PC-9 (cell line): ENCODE results near the gene TNS1. TPM values are rescaled to one million over a fixed set of nuclear protein-coding genes. Genes with fewer than 3 reads are reported as not detected.

ENCODE experiments used
- BruUV-seq: library from RNA; stranded (reverse); fragments of 400-500 nt; replicated peaks from 2 replicates; lab custom pipeline; 2021; lab: Mats Ljungman, UMichigan
- CTCF ChIA-PET: fragments of 300-600 bp; sonication (Branson Sonifier 250); formaldehyde crosslinking; loops from one replicate; lab custom pipeline; 2022; ENCODE audit warnings: antibody characterized with exemption; lab: Charles Lee
- POLR2A ChIA-PET: fragments of 300-600 bp; sonication (Branson Sonifier 250); formaldehyde crosslinking; loops from one replicate; lab custom pipeline; 2022; ENCODE audit warnings: antibody characterized with exemption; ENCODE audit not compliant: unreplicated experiment; lab: Charles Lee
- DNase-seq, 2 experiments: peaks; one replicate each; pipeline versions ENCODE4 v3.0.0 to v3.0.0-alpha.2; 2015 to 2022; ENCODE audit warnings: mixed read lengths in 1 of 2
- H2AFZ ChIP-seq: fragments of 200-600 bp; sonication (generic); 2 replicates; pipeline ENCODE4 v1.8.1; 2017; ENCODE audit warnings: antibody characterized with exemption
- H3F3A ChIP-seq: fragments of 200-600 bp; sonication (generic); 2 replicates; pipeline ENCODE4 v1.8.1; 2017; ENCODE audit warnings: antibody characterized with exemption, mild to moderate bottlenecking, low read depth; ENCODE audit not compliant: insufficient read depth
- H3K27ac ChIP-seq: fragments of 200-600 bp; sonication (generic); 2 replicates; pipeline ENCODE4 v1.6.1; 2016; ENCODE audit warnings: mixed run types
- H3K27me3 ChIP-seq: fragments of 200-600 bp; sonication (generic); 2 replicates; pipeline ENCODE4 v1.6.1; 2016; ENCODE audit warnings: low read depth, mixed run types; ENCODE audit not compliant: insufficient read depth
- H3K36me3 ChIP-seq: fragments of 200-600 bp; sonication (generic); 2 replicates; pipeline ENCODE4 v1.6.1; 2016; ENCODE audit warnings: low read depth, mixed run types
- H3K4me1 ChIP-seq: fragments of 200-600 bp; sonication (generic); replicated peaks from 2 replicates; pipeline ENCODE4 v1.6.1; 2016; ENCODE audit warnings: mixed run types; ENCODE audit not compliant: insufficient read depth
- H3K4me2 ChIP-seq: fragments of 200-600 bp; sonication (generic); 2 replicates; pipeline ENCODE4 v1.6.1; 2017; ENCODE audit warnings: mixed run types
- H3K4me3 ChIP-seq: fragments of 200-600 bp; sonication (generic); 2 replicates; pipeline ENCODE4 v1.6.1; 2016; ENCODE audit warnings: mixed run types
- H3K79me2 ChIP-seq: fragments of 200-600 bp; sonication (generic); 2 replicates; pipeline ENCODE4 v1.6.1; 2017; ENCODE audit warnings: low read depth, mixed run types
- H3K9me2 ChIP-seq: fragments of 200-600 bp; sonication (generic); 2 replicates; pipeline ENCODE4 v1.8.1; 2017; ENCODE audit warnings: mild to moderate bottlenecking; ENCODE audit not compliant: insufficient read depth
- H3K9me3 ChIP-seq: fragments of 200-600 bp; sonication (generic); 2 replicates; pipeline ENCODE4 v1.8.1; 2016; ENCODE audit warnings: low read depth; ENCODE audit not compliant: insufficient read depth
- H4K20me1 ChIP-seq: fragments of 200-600 bp; sonication (generic); 2 replicates; pipeline ENCODE4 v1.8.1; 2017; ENCODE audit not compliant: insufficient read depth
- CTCF ChIP-seq: fragments of 200-600 bp; sonication (generic); conservative IDR thresholded peaks from 2 replicates; pipeline ENCODE4 v1.6.1; 2017; ENCODE audit warnings: mixed run types, antibody characterized with exemption, mild to moderate bottlenecking, moderate library complexity
- EZH2 ChIP-seq: fragments of 200-600 bp; sonication (generic); IDR thresholded peaks from 2 replicates; pipeline ENCODE4 v1.8.0; 2017; ENCODE audit warnings: antibody characterized with exemption, low read depth
- intact Hi-C: fragments of 100-400 bp; cut with micrococcal nuclease; formaldehyde crosslinking; loops from one replicate; pipeline ENCODE4 v1.10.0; 2022; ENCODE audit not compliant: unreplicated experiment
- microRNA-seq: library from miRNA; unstranded; fragments of <30 nt; microRNA quantifications from one replicate; pipeline ENCODE4 v1.2.0, GENCODE V29; 2021; ENCODE audit warnings: borderline number of aligned reads, borderline replicate concordance
- total RNA-seq: library from RNA; stranded (reverse); gene quantifications from 2 replicates; pipeline ENCODE4 v1.2.3, GENCODE V29; 2021

Gene TNS1
- total RNA-seq, 1 experiment from 2014 or later = 5.5 TPM

GRCh38 chr2:217752714-217753459 is 249.9 kb downstream of the TNS1 start:
- H2AFZ ChIP-seq = no peak overlapping the region
- H3K9me2 ChIP-seq = no peaks in the 10 kb centered on the region
- ChIA-PET CTCF (interaction anchor here (0.6 to 0.7 kb wide), 2 partner anchors 25 to 74 kb away, joined by 3 read pairs; no protein-coding TSS in a partner anchor), POLR2A (no interaction called here)
- no peaks in the 10 kb centered on the region for H4K20me1 ChIP-seq
- no peaks in the 10 kb centered on the region for H3K79me2 ChIP-seq
- H3K4me3 ChIP-seq = no peak overlapping the region
- H3K36me3 ChIP-seq = no peaks in the 10 kb centered on the region
- H3K4me2 ChIP-seq = no peak overlapping the region
- H3K4me1 ChIP-seq = no peaks in the 10 kb centered on the region
- no peak overlapping the region for H3K27ac ChIP-seq
- intact Hi-C loops = no loop called here
- no peaks in the 10 kb centered on the region for H3F3A ChIP-seq
- DNase-seq = no peak
- TF ChIP-seq EZH2 (no peak), CTCF (no peak)
- H3K9me3 ChIP-seq = no peaks in the 10 kb centered on the region
- BruUV-seq = no TSS peak
- H3K27me3 ChIP-seq = 0 out of 2 replicates have a peak, but pooled peaks cover 5% of the 10 kb centered on the region

GRCh38 chr2:217751952-217752351 is 250.8 kb downstream of the TNS1 start:
- no TSS peak for BruUV-seq
- DNase-seq = no peak
- H3K36me3 ChIP-seq = no peaks in the 10 kb centered on the region
- H3F3A ChIP-seq = no peaks in the 10 kb centered on the region
- H2AFZ ChIP-seq = no peak overlapping the region
- no peak overlapping the region for H3K4me2 ChIP-seq
- ChIA-PET CTCF (interaction anchor here (0.6 to 0.7 kb wide), 2 partner anchors 24 to 75 kb away, joined by 3 read pairs; no protein-coding TSS in a partner anchor), POLR2A (no interaction called here)
- H3K4me1 ChIP-seq = no peaks in the 10 kb centered on the region
- H4K20me1 ChIP-seq = no peaks in the 10 kb centered on the region
- 0 out of 2 replicates have a peak, but pooled peaks cover 5% of the 10 kb centered on the region for H3K27me3 ChIP-seq
- TF ChIP-seq CTCF = no peak
- no peak for TF ChIP-seq EZH2
- no peaks in the 10 kb centered on the region for H3K79me2 ChIP-seq
- no peak overlapping the region for H3K4me3 ChIP-seq
- no peak overlapping the region for H3K27ac ChIP-seq
- no peaks in the 10 kb centered on the region for H3K9me3 ChIP-seq
- intact Hi-C loops = no loop called here
- no peaks in the 10 kb centered on the region for H3K9me2 ChIP-seq

- ChIA-PET CTCF (no interaction called here), POLR2A (no interaction called here)
- H3K4me3 ChIP-seq = no peak overlapping the region
- H3K36me3 ChIP-seq = no peaks in the 10 kb centered on the region
- H3F3A ChIP-seq = no peaks in the 10 kb centered on the region
- intact Hi-C loops = no loop called here
- H3K4me2 ChIP-seq = no peak overlapping the region
- H3K4me1 ChIP-seq = no peaks in the 10 kb centered on the region
- no peak overlapping the region for H3K27ac ChIP-seq
- no peaks in the 10 kb centered on the region for H4K20me1 ChIP-seq
- BruUV-seq = no TSS peak
- 0 out of 2 replicates have a peak, but pooled peaks cover 5% of the 10 kb centered on the region for H3K27me3 ChIP-seq
- no peaks in the 10 kb centered on the region for H3K79me2 ChIP-seq
- DNase-seq = no peak
- H3K9me3 ChIP-seq = no peaks in the 10 kb centered on the region
- no peak for TF ChIP-seq CTCF
- TF ChIP-seq EZH2 = no peak
- no peaks in the 10 kb centered on the region for H3K9me2 ChIP-seq
- H2AFZ ChIP-seq = no peak overlapping the region
Observed at GRCh38 chr2:217751192-217751591, 251.6 kb downstream of the TNS1 start.

Small RNA genes lying within 50 kb of the gene (microRNA-seq; reads per million reads assigned to microRNA genes)
- gene MIR6809 = not detected

Other genes starting within 250 kb of the TNS1 start
- gene RUFY4, start 66.3 kb upstream of the TNS1 start, total RNA-seq = not detected in 2 replicates
- not detected in 2 replicates for gene CXCR2, start 123.0 kb upstream of the TNS1 start, total RNA-seq
- gene CXCR1, start 164.0 kb upstream of the TNS1 start, total RNA-seq = not detected in 2 replicates
- gene ARPC2, start 214.2 kb upstream of the TNS1 start, total RNA-seq = 228 and 273 TPM in 2 replicates